Activated CD4-positive, alpha-beta T cell treated with anti-CD3 and anti-CD28 coated beads for 24 hours (primary cell): ENCODE data around the gene ABRACL.
"Not testable (repeated sequence)": the region's sequence is repeated elsewhere in the genome, so short reads cannot be mapped to it uniquely, and the experiment has no call there.

Experiments
- DNase-seq, 2 donors: peaks; one replicate each; pipeline ENCODE4 v3.0.0-alpha.2; 2020; ENCODE audit warnings: low read depth in 2 of 2

Gene ABRACL

DNA sequence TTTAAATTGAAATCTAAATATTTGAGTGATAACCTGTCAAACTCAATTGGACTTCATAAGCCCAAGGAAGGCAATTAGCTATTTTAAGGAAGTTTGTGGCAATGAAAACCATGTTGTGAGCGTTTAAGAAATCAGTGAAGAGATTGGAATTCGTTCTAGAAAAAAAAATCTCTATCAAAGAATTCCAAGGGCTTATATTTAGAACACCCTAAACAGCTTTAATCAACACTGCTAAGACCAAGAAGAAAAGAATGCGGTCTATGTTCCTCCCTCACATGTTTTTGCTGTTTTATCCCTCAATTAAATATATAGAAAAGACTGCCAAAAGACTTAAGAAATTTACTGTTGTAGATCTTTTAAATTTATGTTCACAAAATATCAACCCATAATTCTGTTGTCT is 16.6 kb upstream of the ABRACL start:
- DNase-seq = no peak

GRCh38 chr6:139013185-139013800 is 15.3 kb upstream of the ABRACL start:
- DNase-seq = no peak

GRCh38 chr6:139014945-139015344 is 13.6 kb upstream of the ABRACL start:
- no peak for DNase-seq

DNA sequence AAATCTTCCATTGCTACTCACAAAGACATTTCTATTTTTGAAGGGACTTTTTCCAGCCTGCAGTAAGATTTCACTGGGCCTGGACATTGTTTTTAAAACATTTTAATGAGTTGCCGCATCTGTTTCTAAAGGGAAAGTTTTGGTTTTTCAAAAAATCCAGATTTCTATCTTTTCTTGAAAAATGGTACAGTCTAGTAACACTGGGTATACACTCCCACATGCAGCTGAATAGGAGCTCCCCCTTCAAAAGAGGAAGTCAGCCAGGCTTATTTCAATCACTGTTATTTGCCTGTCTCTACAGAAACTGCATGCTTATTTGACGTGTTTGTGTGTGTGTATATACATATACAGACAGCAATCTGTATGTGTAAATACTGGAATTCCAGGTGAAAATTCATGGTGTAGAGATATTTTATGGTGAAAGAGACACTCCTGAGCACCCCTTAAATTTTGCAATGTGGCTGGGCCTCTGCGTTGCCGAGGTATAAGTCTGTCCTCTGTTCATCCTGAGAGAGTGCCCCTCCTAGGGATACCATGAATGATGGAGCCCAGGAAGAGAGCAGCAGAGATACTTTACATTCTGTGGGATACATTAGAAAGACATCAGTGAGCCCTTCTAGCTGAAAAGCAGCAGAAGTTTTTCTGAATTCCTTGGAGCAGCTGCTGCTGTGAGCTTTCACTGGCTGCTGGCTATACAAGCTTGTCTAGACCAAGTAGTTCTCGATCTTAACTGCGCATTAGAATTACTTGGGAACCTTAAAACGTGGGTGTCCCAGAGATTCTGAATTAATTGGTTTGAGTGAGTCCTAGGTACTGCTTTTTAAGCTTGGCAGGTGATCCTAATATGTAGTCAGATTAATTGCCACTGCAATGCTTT is 12.0 kb upstream of the ABRACL start:
- DNase-seq = no peak

DNA sequence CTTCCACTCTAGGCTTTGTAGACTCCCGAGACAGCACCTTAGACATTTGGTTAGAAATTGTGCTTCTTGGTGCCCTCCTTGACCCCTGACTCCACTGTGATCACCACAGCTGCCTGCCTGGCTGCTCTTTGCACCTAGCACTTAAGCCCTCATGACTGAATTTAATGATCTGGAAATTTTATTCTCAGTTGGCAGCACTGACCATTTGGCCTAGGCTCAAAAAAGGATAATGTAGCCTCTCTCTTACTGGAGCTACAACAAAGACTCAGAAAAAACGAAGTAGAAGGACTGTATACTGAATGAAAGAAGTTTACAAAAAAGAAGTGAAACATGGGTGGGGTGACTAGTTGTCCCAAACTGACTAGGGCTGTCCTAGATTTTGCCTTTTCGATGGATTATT is 11.3 kb upstream of the ABRACL start:
- no peak for DNase-seq

GRCh38 chr6:139019722-139020121 is 8.8 kb upstream of the ABRACL start:
- no peak for DNase-seq

DNA sequence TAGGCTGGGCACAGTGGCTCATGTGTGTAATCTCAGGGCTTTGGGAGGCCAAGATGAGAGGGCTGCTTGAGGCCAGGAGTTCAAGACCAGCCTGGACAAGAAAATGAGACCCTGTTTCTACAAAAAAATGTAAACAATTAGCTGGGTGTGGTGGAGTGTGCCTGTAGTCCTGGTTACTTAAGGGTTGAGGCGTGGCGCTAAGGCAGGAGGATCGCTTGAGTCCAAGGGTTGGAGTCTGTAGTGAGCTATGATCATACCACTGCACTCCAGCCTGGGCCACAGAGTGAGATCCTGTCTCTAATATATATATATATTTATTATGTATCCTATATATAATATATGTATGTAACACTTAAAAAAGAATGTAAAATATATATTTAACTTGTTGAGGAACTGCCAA is 7.9 kb upstream of the ABRACL start:
- no peak for DNase-seq

GRCh38 chr6:139025416-139025815 is 3.1 kb upstream of the ABRACL start:
- not testable (repeated sequence) for DNase-seq

DNA sequence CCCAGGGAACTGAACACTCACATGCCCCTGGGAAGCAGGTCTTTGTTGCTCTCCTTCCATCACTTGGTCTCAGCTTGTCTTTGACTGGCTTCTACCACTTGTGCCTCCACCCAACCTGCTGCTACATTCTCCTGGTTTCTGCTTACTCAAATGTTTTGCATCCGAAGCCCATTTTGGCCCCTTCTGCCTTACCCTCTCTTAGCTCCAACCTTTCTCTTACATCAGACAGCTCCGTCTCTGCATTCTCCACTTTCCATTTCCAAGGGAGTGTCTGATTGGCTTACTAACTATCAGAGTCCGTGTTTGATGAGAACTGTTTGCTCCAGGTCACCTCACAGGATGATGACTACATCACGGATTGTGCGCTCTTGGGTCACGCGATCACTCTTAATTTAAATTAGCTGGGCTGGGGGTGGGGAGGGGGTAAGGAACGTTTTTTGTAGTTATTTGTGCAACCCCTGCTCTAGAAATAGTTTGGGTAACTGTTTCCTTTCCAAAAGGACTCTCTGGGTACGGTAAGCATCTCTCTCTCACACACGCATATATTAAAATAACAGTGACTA is 844 bp upstream of the ABRACL start:
- peak; percentile 25 to 28 for DNase-seq

- DNase-seq = no peak
Observed at GRCh38 chr6:139028215-139028657, 309 bp upstream of the ABRACL start.

GRCh38 chr6:139029470-139030227 is 1.1 kb downstream of the ABRACL start:
- peak in 1 of 2 donors; percentile 9 for DNase-seq

DNA sequence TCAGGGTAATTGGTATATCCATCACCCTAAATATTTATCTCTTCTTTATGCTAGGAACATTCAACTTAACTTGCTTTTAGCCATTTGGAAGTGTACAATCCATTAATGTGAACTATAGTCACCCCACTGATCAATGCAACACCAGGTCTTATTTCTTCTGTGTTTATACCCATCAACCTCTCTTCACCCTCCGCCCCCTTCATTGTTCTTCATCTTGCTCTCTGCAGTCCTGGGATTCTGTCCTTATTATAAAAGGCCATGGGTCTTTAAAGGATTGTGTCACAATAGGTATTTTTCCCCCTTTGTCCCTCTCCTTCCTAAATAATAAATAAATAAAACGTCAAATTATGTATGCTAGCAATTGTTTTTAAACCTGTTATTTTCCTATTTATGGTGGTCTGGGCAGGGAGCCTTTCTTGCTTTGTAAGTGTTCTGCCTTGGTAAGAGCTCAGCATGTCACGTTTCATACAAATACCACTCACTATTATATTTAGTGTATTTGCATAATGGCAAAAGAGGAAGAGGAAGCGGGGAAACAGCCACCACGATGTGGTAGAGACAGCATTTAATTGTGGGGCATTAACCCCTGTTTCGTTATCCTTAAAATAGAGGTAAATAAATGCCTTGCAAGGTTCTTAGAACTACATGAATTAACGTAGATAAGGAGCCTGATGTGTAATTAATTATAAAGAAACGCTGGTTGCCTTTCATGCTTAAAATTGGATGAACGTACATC is 1.9 kb downstream of the ABRACL start:
- DNase-seq = no peak

DNA sequence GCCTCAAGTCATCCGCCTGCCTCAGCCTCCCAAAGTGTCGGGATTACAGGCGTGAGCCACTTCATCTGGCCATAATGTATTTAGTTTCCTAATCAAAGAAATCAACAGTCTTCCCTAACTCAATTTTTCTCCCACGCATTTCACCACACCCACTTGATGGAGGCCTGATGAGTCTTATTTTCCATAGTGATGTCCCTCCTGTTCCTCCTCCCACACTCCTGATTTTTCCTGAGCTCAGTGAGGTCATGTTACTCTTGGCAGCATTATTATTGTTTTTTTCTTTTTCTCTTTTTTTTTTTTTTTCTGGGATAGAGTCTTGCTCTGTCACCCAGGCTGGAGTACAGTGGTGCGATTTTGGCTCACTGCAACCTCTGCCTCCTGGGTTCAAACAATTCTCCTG is 8.9 kb downstream of the ABRACL start:
- DNase-seq = no peak

- DNase-seq = no peak
Observed at GRCh38 chr6:139044250-139044649, 15.7 kb downstream of the ABRACL start.

GRCh38 chr6:139047677-139048076 is 19.1 kb downstream of the ABRACL start:
- no peak for DNase-seq

- DNase-seq = not testable (repeated sequence)
Observed at GRCh38 chr6:139048912-139049311, 20.4 kb downstream of the ABRACL start.

DNA sequence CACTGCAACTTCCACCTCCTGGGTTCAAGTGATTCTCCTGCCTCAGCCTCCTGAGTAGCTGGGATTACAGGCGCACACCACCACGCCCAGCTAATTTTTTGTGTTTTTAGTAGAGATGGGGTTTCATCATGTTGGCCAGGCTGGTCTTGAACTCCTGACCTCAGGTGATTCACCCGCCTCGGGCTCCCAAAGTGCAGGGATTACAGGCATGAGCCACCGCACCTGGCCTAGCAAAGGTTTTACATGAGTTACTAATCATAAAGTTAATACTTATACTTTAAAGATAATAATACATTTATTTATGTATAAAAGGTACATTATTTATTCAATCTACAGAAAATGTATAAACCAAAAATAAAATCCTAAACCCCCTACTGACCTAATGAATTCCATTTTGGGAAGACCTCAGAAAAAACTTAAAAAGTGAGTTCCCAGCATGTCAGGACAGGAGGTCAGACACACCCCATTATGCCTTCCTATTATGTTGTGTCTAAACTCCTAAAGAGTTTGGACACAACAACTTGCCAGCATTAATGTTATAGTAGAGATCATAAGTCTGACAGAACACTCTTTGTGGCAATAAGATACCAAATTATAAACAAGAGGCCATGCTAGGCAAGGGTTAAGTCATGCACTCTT is 21.7 kb downstream of the ABRACL start:
- DNase-seq = not testable (repeated sequence)

DNA sequence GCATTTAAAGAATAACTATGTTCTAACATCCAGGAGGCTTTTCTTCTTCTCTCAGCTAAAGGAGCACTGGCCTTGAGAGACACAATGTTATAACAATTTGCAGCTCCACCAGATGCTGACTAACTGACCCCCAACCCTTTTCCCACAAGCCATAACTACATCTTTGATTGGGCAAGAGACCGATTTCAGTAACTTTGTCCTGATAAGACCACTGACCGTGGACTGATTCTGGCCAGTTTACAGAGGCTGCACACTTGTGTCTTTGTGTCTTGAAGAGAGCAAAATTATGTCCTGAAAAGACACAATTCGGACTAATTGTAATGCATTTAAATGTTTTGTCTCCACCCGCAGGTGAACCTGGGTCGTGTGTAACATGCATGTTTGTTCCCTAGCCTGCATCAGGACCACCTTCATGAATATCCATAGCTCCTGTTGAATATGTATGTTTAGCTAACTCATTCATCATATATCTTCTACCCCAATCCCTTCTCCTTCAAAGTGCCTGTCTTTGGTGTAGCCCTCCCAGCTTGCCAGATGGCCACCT is 22.3 kb downstream of the ABRACL start:
- DNase-seq = no peak

DNA sequence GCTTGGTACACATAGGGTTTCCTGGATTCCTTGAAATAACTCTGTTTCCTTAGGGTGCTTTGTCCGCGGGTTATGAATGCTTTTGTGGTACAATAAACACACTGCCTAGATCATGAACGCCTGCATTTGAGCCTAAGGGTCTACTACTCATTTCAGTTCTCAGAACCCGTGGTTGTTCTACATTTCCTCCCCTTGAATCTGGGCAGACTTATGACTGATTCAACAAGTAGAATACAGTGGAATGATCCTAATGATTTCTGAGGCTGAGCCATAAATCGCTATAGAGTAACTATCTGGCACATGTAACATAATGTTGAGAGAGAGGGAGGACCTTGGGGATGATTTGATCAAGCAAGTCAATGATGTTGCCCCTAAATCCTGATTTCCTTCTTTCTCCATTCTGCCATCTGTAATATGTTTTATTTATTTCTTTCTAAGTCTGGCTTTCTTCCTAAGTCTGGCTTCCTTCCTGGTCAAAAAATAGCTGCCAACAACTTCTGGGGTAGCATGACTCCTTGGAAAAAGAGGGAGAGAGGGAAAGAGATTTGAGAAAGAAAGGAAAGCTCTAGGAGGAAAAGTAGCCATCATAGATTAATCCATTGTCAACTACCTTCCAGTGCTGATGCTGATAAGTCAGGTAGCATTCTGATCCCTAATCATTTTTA is 23.0 kb downstream of the ABRACL start:
- DNase-seq = no peak

DNA sequence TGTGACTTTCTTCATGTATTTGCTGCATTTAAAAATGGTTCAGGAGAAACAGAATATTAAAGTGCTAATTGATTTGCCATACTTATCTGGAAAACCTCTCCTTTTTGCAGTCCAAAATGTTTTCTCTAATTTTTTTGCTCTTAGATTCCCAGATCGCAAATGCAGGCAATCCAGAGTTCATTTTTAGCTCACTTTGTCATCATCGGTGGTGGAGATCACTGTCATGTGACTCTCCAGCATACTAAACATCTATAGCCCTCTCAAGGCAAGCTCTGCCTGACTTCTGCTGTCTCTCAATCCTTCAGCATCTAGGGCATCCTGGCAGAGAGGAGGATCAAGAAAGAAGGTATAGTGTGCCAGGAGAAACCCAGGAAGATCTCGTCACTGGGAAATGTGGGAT is 24.8 kb downstream of the ABRACL start:
- no peak for DNase-seq
